Bronchial epithelial cell (primary cell): ENCODE data around the gene PEAK1. TPM values are rescaled to one million over a fixed set of nuclear protein-coding genes. Genes with fewer than 3 reads are reported as not detected.

Experiments used
- DNase-seq: peaks from one replicate; pipeline ENCODE4 v3.0.0-alpha.2; 2010; ENCODE audit warnings: low read depth
- FAIRE-seq: peaks from 2 replicates; lab custom pipeline; 2011; peaks lifted over from hg19 to GRCh38; lab: Jason Lieb, UNC
- H3K27me3 ChIP-seq: 2 replicates; pipeline ENCODE4 v1.5.1; 2011; ENCODE audit warnings: low read length; ENCODE audit not compliant: control insufficient read depth, insufficient read depth
- H3K36me3 ChIP-seq: 2 replicates; pipeline ENCODE4 v1.5.1; 2011; ENCODE audit warnings: low read length; ENCODE audit not compliant: control insufficient read depth, insufficient read depth
- H3K4me3 ChIP-seq: 2 replicates; pipeline ENCODE4 v1.5.1; 2011; ENCODE audit warnings: mild to moderate bottlenecking, low read depth, low read length, control low read depth
- CTCF ChIP-seq: IDR thresholded peaks from 2 replicates; pipeline ENCODE4 v1.5.1; 2011; ENCODE audit warnings: mild to moderate bottlenecking, moderate library complexity, low read length, control low read depth, inconsistent platforms; ENCODE audit not compliant: insufficient read depth, severe bottlenecking
- total RNA-seq: library from RNA; depleted of rRNA; stranded (reverse); fragments of >200 nt; gene quantifications from 2 replicates; pipeline ENCODE4 v1.2.1, GENCODE V29; 2014

The PEAK1 gene
- total RNA-seq, 1 donor from 2014 or later: 3.7 TPM

DNA sequence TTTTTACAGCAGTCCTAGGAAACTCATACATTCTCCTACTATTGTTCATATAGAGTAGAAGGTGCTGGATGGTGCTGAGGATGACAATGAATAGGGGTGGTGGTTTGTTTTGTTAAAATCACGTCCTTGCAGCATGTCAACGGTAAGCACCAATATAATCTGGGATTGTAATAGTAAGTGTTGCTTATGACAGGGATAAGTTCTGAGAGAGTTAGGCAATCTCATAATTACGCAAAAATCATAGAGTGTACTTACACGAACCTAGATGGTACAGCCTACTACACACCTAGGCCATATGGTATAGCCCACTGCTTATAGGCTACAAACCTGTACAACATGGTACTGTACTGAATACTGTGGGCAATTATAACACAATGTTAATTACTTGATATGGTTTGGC lies 284.7 kb downstream of the PEAK1 start:
- Histone ChIP-seq H3K27me3 (no peaks in the 10 kb centered on the region), H3K4me3 (no peak overlapping the region), H3K36me3 (no peaks in the 10 kb centered on the region)
- TF ChIP-seq CTCF: no peak
- no peak for FAIRE-seq
- DNase-seq: no peak

- TF ChIP-seq CTCF: no peak
- Histone ChIP-seq H3K4me3 (no peak overlapping the region), H3K27me3 (no peaks in the 10 kb centered on the region), H3K36me3 (no peaks in the 10 kb centered on the region)
- FAIRE-seq (no peak), DNase-seq (no peak)
Observed at GRCh38 chr15:77130315-77130930, 289.5 kb downstream of the PEAK1 start.

- Histone ChIP-seq H3K36me3 (no peaks in the 10 kb centered on the region), H3K27me3 (no peaks in the 10 kb centered on the region), H3K4me3 (no peak overlapping the region)
- TF ChIP-seq CTCF: no peak
- FAIRE-seq (no peak), DNase-seq (no peak)
Observed at GRCh38 chr15:77127626-77128025, 292.3 kb downstream of the PEAK1 start.

- Histone ChIP-seq H3K4me3 (no peak overlapping the region), H3K36me3 (no peaks in the 10 kb centered on the region), H3K27me3 (no peaks in the 10 kb centered on the region)
- TF ChIP-seq CTCF: no peak
- DNase-seq: peak; percentile 30
- FAIRE-seq: no peak
Observed at GRCh38 chr15:77126529-77127326, 293.2 kb downstream of the PEAK1 start.

GRCh38 chr15:77123854-77124253 lies 296.1 kb downstream of the PEAK1 start:
- no peaks in the 10 kb centered on the region for H3K27me3 ChIP-seq
- FAIRE-seq (no peak), DNase-seq (no peak)
- no peak for TF ChIP-seq CTCF
- H3K36me3 ChIP-seq: no peaks in the 10 kb centered on the region
- no peak overlapping the region for H3K4me3 ChIP-seq
